ENCODE results near the gene ELMOD3. TPM values are rescaled to one million over a fixed set of nuclear protein-coding genes. Genes with fewer than 3 reads are reported as not detected.

ELMOD3 gene
- total and polyA plus RNA-seq, 2 of the 8 experiments (the other 6 are each of a cell fraction or from before 2014, with no cell fraction given) = 8.5 to 10.2 TPM

GRCh38 chr2:85376291-85377065 lies 21.9 kb downstream of the ELMOD3 start:
- Histone ChIP-seq H3K18ac (ENCODE audit: extremely low read depth, low read length) (no peak overlapping the region), H2BK15ac (ENCODE audit: low read length) (no peak overlapping the region), H3K4ac (replicated peaks; ENCODE audit: insufficient read length, low read depth, low read length) (no peak overlapping the region), H4K8ac (ENCODE audit: extremely low read depth, insufficient read depth, low read length) (no peak overlapping the region), H3K4me2 (ENCODE audit: insufficient read depth in 1 of 2, low read depth in 2 of 2, low read length in 2 of 2) (no peak overlapping the region), H3K27ac (ENCODE audit: low read depth, low read length) (no peak overlapping the region), H3K9me3 (ENCODE audit: insufficient read depth in 2 of 2, low read depth in 1 of 2, low read length in 1 of 2) (peaks cover 4 to 10% of the 10 kb centered on the region in 2 experiments; a peak in 3 of 4 replicates), H3K4me3 (ENCODE audit: extremely low read depth in 1 of 4, insufficient read depth in 2 of 4, low read depth in 3 of 4, low read length in 4 of 4) (no peak overlapping the region), H3K23me2 (ENCODE audit: low read depth, low read length) (no peaks in the 10 kb centered on the region), H3K14ac (ENCODE audit: insufficient read length) (no peak overlapping the region), H3K9ac (replicated peaks in 1 of 4; ENCODE audit: extremely low read depth in 1 of 4, low read depth in 3 of 4, low read length in 3 of 4) (no peak overlapping the region), H3K79me2 (ENCODE audit: control insufficient read depth in 1 of 2, insufficient read depth in 2 of 2, low read length in 2 of 2) (no peaks in the 10 kb centered on the region), H4K91ac (replicated peaks; ENCODE audit: insufficient read length, low read length) (no peak overlapping the region), H2BK120ac (replicated peaks; ENCODE audit: low read depth, low read length) (no peak overlapping the region), H3K36me3 (ENCODE audit: control insufficient read depth in 2 of 4, insufficient read depth in 4 of 4, low read length in 3 of 4) (peaks cover 0 to 11% (median 1%) of the 10 kb centered on the region in 4 experiments; a peak in 4 of 8 replicates), H2AK5ac (ENCODE audit: low read depth, low read length) (no peak overlapping the region), H3K79me1 (ENCODE audit: low read depth, low read length) (no peaks in the 10 kb centered on the region), H2BK20ac (ENCODE audit: low read length) (no peak overlapping the region), H2AFZ (ENCODE audit: low read length) (no peak overlapping the region), H4K5ac (ENCODE audit: insufficient read length, low read depth, low read length) (no peak overlapping the region), H3K23ac (ENCODE audit: insufficient read length) (no peak overlapping the region), H2BK12ac (ENCODE audit: low read depth, low read length) (no peak overlapping the region), H3K4me1 (replicated peaks in 1 of 4; ENCODE audit: control insufficient read depth in 3 of 4, insufficient read depth in 4 of 4, low read length in 3 of 4) (no peaks in the 10 kb centered on the region), H4K20me1 (replicated peaks in 1 of 2; ENCODE audit: control insufficient read depth in 1 of 2, insufficient read depth in 2 of 2, low read length in 2 of 2) (no peaks in the 10 kb centered on the region), H2BK5ac (ENCODE audit: low read depth, low read length) (no peak overlapping the region), H3K27me3 (replicated peaks in 1 of 4; ENCODE audit: control insufficient read depth in 3 of 4, extremely low read depth in 1 of 4, insufficient read depth in 3 of 4, low read length in 3 of 4) (no peaks in the 10 kb centered on the region), H3K56ac (replicated peaks; ENCODE audit: insufficient read length, low read depth, low read length) (no peak overlapping the region)
- DNase-seq (ENCODE audit: low read depth in 1 of 2, low spot score in 2 of 2) = no peak
- no peak for FAIRE-seq
- POLR2A ChIA-PET (ENCODE audit: partially characterized antibody) = interaction anchor here (0.8 to 2.1 kb wide), 3 partner anchors 12 to 170 kb away, joined by 3 to 5 read pairs (median 3); no protein-coding TSS in a partner anchor
- CTCF ChIA-PET (ENCODE audit: partially characterized antibody) = interaction anchor here (0.6 to 1.0 kb wide), 2 partner anchors 178 to 451 kb away, joined by 3 to 4 read pairs; no protein-coding TSS in a partner anchor
- 83% methylated on average over 5 of the region's 5 CpGs; no CpG with 5 or more reads in 1 of the 2 experiments for WGBS, 2 experiments (ENCODE audit: extremely low coverage in 1 of 2, insufficient coverage in 1 of 2, insufficient read length in 1 of 2, insufficient replicate concordance in 2 of 2, low coverage in 1 of 2, low lambda C conversion rate in 2 of 2, missing lambda C conversion rate in 1 of 2)
- TF ChIP-seq EZH2 (IDR thresholded peaks at IDR 0.05; ENCODE audit: low read depth, low read length, severe bottlenecking) (no peak), HDAC2 (IDR thresholded peaks at IDR 0.05; ENCODE audit: borderline replicate concordance in 1 of 2, low read depth in 2 of 2, low read length in 2 of 2) (no peak), CEBPB (IDR thresholded peaks at IDR 0.05; ENCODE audit: low read depth, low read length) (no peak), KDM1A (IDR thresholded peaks at IDR 0.05; ENCODE audit: borderline replicate concordance, low read length) (no peak), CBX5 (IDR thresholded peaks at IDR 0.05; ENCODE audit: low read depth, low read length) (no peak), TAF7 (optimal IDR thresholded peaks at IDR 0.05; ENCODE audit: borderline replicate concordance, low read depth, low read length) (no peak), FOSL1 (IDR thresholded peaks at IDR 0.05; ENCODE audit: insufficient read depth, low read depth, low read length) (no peak), TAF1 (IDR thresholded peaks at IDR 0.05; ENCODE audit: low read depth, low read length) (no peak), EP300 (IDR thresholded peaks at IDR 0.05; ENCODE audit: borderline replicate concordance in 1 of 2, low read depth in 2 of 2, low read length in 2 of 2) (no peak), CREB1 (IDR thresholded peaks at IDR 0.05) (no peak), YY1 (IDR thresholded peaks at IDR 0.05; ENCODE audit: low read depth, low read length) (no peak), RAD21 (IDR thresholded peaks at IDR 0.05 in 1 of 2, conservative IDR thresholded peaks at IDR 0.05 in 1 of 2; ENCODE audit: low read depth in 2 of 2, low read length in 2 of 2) (no peak)

All from H1 (cell line).